ENCODE measurements around the gene PPP1R11.
A peak's percentile ranks its signal among the peaks of the same experiment; 100 is the strongest.

Gene PPP1R11

GRCh38 chr6:30100585-30101443, 33.8 kb downstream of the PPP1R11 start:
- Histone ChIP-seq H3K4me1 (ENCODE audit: control insufficient read depth, insufficient read depth, low read length) (peaks cover 32% of the 10 kb centered on the region), H3K36me3 (ENCODE audit: insufficient read depth, low read length) (no peaks in the 10 kb centered on the region), H3K4me3 (ENCODE audit: low read length) (peak overlapping the region; percentile 63), H3K9ac (ENCODE audit: low read depth, low read length) (no peak overlapping the region), H3K4me2 (ENCODE audit: low read length) (peak overlapping the region; percentile 83), H3K27me3 (ENCODE audit: control insufficient read depth, insufficient read depth, low read length) (peaks cover 73% of the 10 kb centered on the region), H3K9me3 (replicated peaks; ENCODE audit: low read length) (no peaks in the 10 kb centered on the region)

- peak overlapping the region; percentile 63 for H3K4me3 ChIP-seq (ENCODE audit: low read length)
- no peaks in the 10 kb centered on the region for H3K9me3 ChIP-seq (replicated peaks; ENCODE audit: low read length)
- H3K4me2 ChIP-seq (ENCODE audit: low read length), result peak overlapping the region; percentile 83
- peak overlapping the region; percentile 67 for H3K9ac ChIP-seq (ENCODE audit: low read depth, low read length)
- H3K27me3 ChIP-seq (ENCODE audit: control insufficient read depth, insufficient read depth, low read length), result peaks cover 69% of the 10 kb centered on the region
- H3K36me3 ChIP-seq (ENCODE audit: insufficient read depth, low read length), result no peaks in the 10 kb centered on the region
- H3K4me1 ChIP-seq (ENCODE audit: control insufficient read depth, insufficient read depth, low read length), result peaks cover 32% of the 10 kb centered on the region
These were observed 34.7 kb downstream of the PPP1R11 start for GRCh38 chr6:30101444-30102413.

- peak overlapping the region; percentile 63 for H3K4me3 ChIP-seq (ENCODE audit: low read length)
These were observed 35.5 kb downstream of the PPP1R11 start for GRCh38 chr6:30102414-30102969.

GRCh38 chr6:30102970-30103871, 36.2 kb downstream of the PPP1R11 start:
- Histone ChIP-seq H3K4me2 (ENCODE audit: low read length) (peak overlapping the region; percentile 83), H3K9me3 (replicated peaks; ENCODE audit: low read length) (no peaks in the 10 kb centered on the region), H3K4me3 (ENCODE audit: low read length) (peak overlapping the region; percentile 71), H3K4me1 (ENCODE audit: control insufficient read depth, insufficient read depth, low read length) (peaks cover 32% of the 10 kb centered on the region), H3K36me3 (ENCODE audit: insufficient read depth, low read length) (no peaks in the 10 kb centered on the region), H3K9ac (ENCODE audit: low read depth, low read length) (peak overlapping the region; percentile 67), H3K27me3 (ENCODE audit: control insufficient read depth, insufficient read depth, low read length) (peaks cover 63% of the 10 kb centered on the region)

More at GRCh38 chr6:30102414-30102969, 35.5 kb downstream of the PPP1R11 start:
- Histone ChIP-seq H3K4me2 (ENCODE audit: low read length) (peak overlapping the region; percentile 83), H3K36me3 (ENCODE audit: insufficient read depth, low read length) (no peaks in the 10 kb centered on the region), H3K4me1 (ENCODE audit: control insufficient read depth, insufficient read depth, low read length) (peaks cover 32% of the 10 kb centered on the region), H3K27me3 (ENCODE audit: control insufficient read depth, insufficient read depth, low read length) (peaks cover 64% of the 10 kb centered on the region), H3K9ac (ENCODE audit: low read depth, low read length) (peak overlapping the region; percentile 67), H3K9me3 (replicated peaks; ENCODE audit: low read length) (no peaks in the 10 kb centered on the region)

- H3K27me3 ChIP-seq (ENCODE audit: control insufficient read depth, insufficient read depth, low read length), result peaks cover 61% of the 10 kb centered on the region
- peaks cover 32% of the 10 kb centered on the region for H3K4me1 ChIP-seq (ENCODE audit: control insufficient read depth, insufficient read depth, low read length)
- peak overlapping the region; percentile 71 for H3K4me3 ChIP-seq (ENCODE audit: low read length)
- H3K4me2 ChIP-seq (ENCODE audit: low read length), result peak overlapping the region; percentile 83
- no peaks in the 10 kb centered on the region for H3K9me3 ChIP-seq (replicated peaks; ENCODE audit: low read length)
- no peak overlapping the region for H3K9ac ChIP-seq (ENCODE audit: low read depth, low read length)
- no peaks in the 10 kb centered on the region for H3K36me3 ChIP-seq (ENCODE audit: insufficient read depth, low read length)
These were observed 36.8 kb downstream of the PPP1R11 start for GRCh38 chr6:30103872-30104179.

GRCh38 chr6:30104661-30105060, 37.7 kb downstream of the PPP1R11 start:
- no peak overlapping the region for H3K4me2 ChIP-seq (ENCODE audit: low read length)
- no peak overlapping the region for H3K9ac ChIP-seq (ENCODE audit: low read depth, low read length)
- peaks cover 32% of the 10 kb centered on the region for H3K4me1 ChIP-seq (ENCODE audit: control insufficient read depth, insufficient read depth, low read length)
- H3K9me3 ChIP-seq (replicated peaks; ENCODE audit: low read length), result no peaks in the 10 kb centered on the region
- peaks cover 61% of the 10 kb centered on the region for H3K27me3 ChIP-seq (ENCODE audit: control insufficient read depth, insufficient read depth, low read length)
- no peaks in the 10 kb centered on the region for H3K36me3 ChIP-seq (ENCODE audit: insufficient read depth, low read length)
- H3K4me3 ChIP-seq (ENCODE audit: low read length), result no peak overlapping the region

GRCh38 chr6:30111266-30111856, 44.4 kb downstream of the PPP1R11 start:
- Histone ChIP-seq H3K4me2 (ENCODE audit: low read length) (no peak overlapping the region), H3K4me3 (ENCODE audit: low read length) (no peak overlapping the region), H3K27me3 (ENCODE audit: control insufficient read depth, insufficient read depth, low read length) (peaks cover 70% of the 10 kb centered on the region), H3K9ac (ENCODE audit: low read depth, low read length) (no peak overlapping the region), H3K36me3 (ENCODE audit: insufficient read depth, low read length) (no peaks in the 10 kb centered on the region), H3K9me3 (replicated peaks; ENCODE audit: low read length) (no peaks in the 10 kb centered on the region), H3K4me1 (ENCODE audit: control insufficient read depth, insufficient read depth, low read length) (no peaks in the 10 kb centered on the region)

- H3K4me1 ChIP-seq (ENCODE audit: control insufficient read depth, insufficient read depth, low read length), result no peaks in the 10 kb centered on the region
- no peak overlapping the region for H3K4me3 ChIP-seq (ENCODE audit: low read length)
- no peaks in the 10 kb centered on the region for H3K36me3 ChIP-seq (ENCODE audit: insufficient read depth, low read length)
- no peaks in the 10 kb centered on the region for H3K9me3 ChIP-seq (replicated peaks; ENCODE audit: low read length)
- no peak overlapping the region for H3K9ac ChIP-seq (ENCODE audit: low read depth, low read length)
- H3K27me3 ChIP-seq (ENCODE audit: control insufficient read depth, insufficient read depth, low read length), result peaks cover 71% of the 10 kb centered on the region
- H3K4me2 ChIP-seq (ENCODE audit: low read length), result no peak overlapping the region
These were observed 45.5 kb downstream of the PPP1R11 start for GRCh38 chr6:30112402-30112994.

- Histone ChIP-seq H3K9me3 (replicated peaks; ENCODE audit: low read length) (no peaks in the 10 kb centered on the region), H3K9ac (ENCODE audit: low read depth, low read length) (no peak within 1 kb of the TSS), H3K4me1 (ENCODE audit: control insufficient read depth, insufficient read depth, low read length) (no peaks in the 10 kb centered on the region), H3K4me3 (ENCODE audit: low read length) (no peak within 1 kb of the TSS), H3K36me3 (ENCODE audit: insufficient read depth, low read length) (no peaks in the 10 kb centered on the region), H3K4me2 (ENCODE audit: low read length) (no peak within 1 kb of the TSS), H3K27me3 (ENCODE audit: control insufficient read depth, insufficient read depth, low read length) (peaks cover 68% of the 10 kb centered on the region)
These were observed 46.2 kb downstream of the PPP1R11 start, which contains the start of gene TRIM31 for GRCh38 chr6:30113003-30113759. Gene TRIM31 (minus strand): TSS chr6:30113090. CDS start chr6:30112805, 285 bp downstream.
